GM21786 (cell line): ENCODE results near the gene FOXP1.

Experiments
- ATAC-seq: cut with Tn5 transposase; IDR thresholded peaks from one replicate; pipeline ENCODE4 v1.9.1; 2021; ENCODE audit not compliant: unreplicated experiment

Gene FOXP1

GRCh38 chr3:71384388-71384787, 199.1 kb downstream of the FOXP1 start:
- ATAC-seq, result no peak

GRCh38 chr3:71380096-71380495, 203.4 kb downstream of the FOXP1 start:
- ATAC-seq, result no peak

GRCh38 chr3:71378509-71378908, 205.0 kb downstream of the FOXP1 start:
- ATAC-seq, result no peak

GRCh38 chr3:71376911-71377310, 206.6 kb downstream of the FOXP1 start:
- no peak for ATAC-seq

GRCh38 chr3:71376503-71376902, 207.0 kb downstream of the FOXP1 start:
- ATAC-seq, result no peak

GRCh38 chr3:71374582-71374981, 208.9 kb downstream of the FOXP1 start:
- ATAC-seq, result no peak

- no peak for ATAC-seq
These were observed 210.5 kb downstream of the FOXP1 start for GRCh38 chr3:71372911-71373637.

- ATAC-seq, result no peak
These were observed 211.2 kb downstream of the FOXP1 start for GRCh38 chr3:71372241-71372768.

- no peak for ATAC-seq
These were observed 212.2 kb downstream of the FOXP1 start for GRCh38 chr3:71371282-71371681.

- no peak for ATAC-seq
These were observed 213.1 kb downstream of the FOXP1 start for GRCh38 chr3:71370467-71370866.

- no peak for ATAC-seq
These were observed 213.7 kb downstream of the FOXP1 start for GRCh38 chr3:71369701-71370391.

- no peak for ATAC-seq
These were observed 216.4 kb downstream of the FOXP1 start for GRCh38 chr3:71366988-71367604.

- no peak for ATAC-seq
These were observed 222.1 kb downstream of the FOXP1 start for GRCh38 chr3:71361334-71361890.

- ATAC-seq, result peak; percentile 69
These were observed 222.8 kb downstream of the FOXP1 start for GRCh38 chr3:71360764-71361163.

GRCh38 chr3:71360180-71360579, 223.3 kb downstream of the FOXP1 start:
- ATAC-seq, result peak; percentile 26

- no peak for ATAC-seq
These were observed 225.3 kb downstream of the FOXP1 start for GRCh38 chr3:71358243-71358642.

- ATAC-seq, result no peak
These were observed 227.3 kb downstream of the FOXP1 start for GRCh38 chr3:71356265-71356664.

GRCh38 chr3:71355862-71356261, 227.7 kb downstream of the FOXP1 start:
- no peak for ATAC-seq

GRCh38 chr3:71355037-71355436, 228.5 kb downstream of the FOXP1 start:
- no peak for ATAC-seq

- no peak for ATAC-seq
These were observed 232.0 kb downstream of the FOXP1 start for GRCh38 chr3:71351403-71352149.

- no peak for ATAC-seq
These were observed 232.5 kb downstream of the FOXP1 start for GRCh38 chr3:71350998-71351397.
